Lower lobe of right lung (tissue), 2 donors: Measurements from ENCODE around the gene CGB8. TPM values are rescaled to one million over a fixed set of nuclear protein-coding genes. Genes with fewer than 3 reads are reported as not detected.

Experiments
- ATAC-seq, 2 donors: fragments of 200-7000 bp; cut with Tn5 transposase; one replicate each; pipeline ENCODE4 v1.9.1; 2020 to 2022; ENCODE audit warnings: mild to moderate bottlenecking in 2 of 2, moderate library complexity in 2 of 2
- DNase-seq: peaks from one replicate; pipeline ENCODE4 v3.0.0-alpha.2; 2020
- H3K27ac ChIP-seq: fragments of 200-600 bp; one replicate; pipeline ENCODE4 v1.8.0; 2022
- H3K27me3 ChIP-seq: fragments of 200-600 bp; one replicate; pipeline ENCODE4 v1.8.0; 2022; ENCODE audit warnings: low read depth
- H3K36me3 ChIP-seq: fragments of 200-600 bp; one replicate; pipeline ENCODE4 v1.8.0; 2022; ENCODE audit warnings: mild to moderate bottlenecking
- H3K4me1 ChIP-seq: fragments of 200-600 bp; one replicate; pipeline ENCODE4 v1.8.0; 2022
- H3K4me3 ChIP-seq: fragments of 200-600 bp; one replicate; pipeline ENCODE4 v1.8.0; 2022; ENCODE audit warnings: mild to moderate bottlenecking
- H3K9me3 ChIP-seq: fragments of 200-600 bp; one replicate; pipeline ENCODE4 v1.8.0; 2022
- intact Hi-C: fragments of 100-400 bp; cut with DNase I; formaldehyde crosslinking; loops from one replicate; pipeline ENCODE4 v1.11.0; 2022
- total RNA-seq: library from RNA; stranded (reverse); fragmentation: NEBNext Ultra II Directional; extraction: Animal tissue kit (Norgen Biotek cat#: 25700); gene quantifications from one replicate; pipeline ENCODE4 v1.2.1, GENCODE V29; 2021
- TF ChIP-seq, protein P1 (sequence below): fragments of 200-600 bp; IDR thresholded peaks from one replicate; pipeline ENCODE4 v1.8.0; 2022; ENCODE audit warnings: antibody characterized with exemption, mild to moderate bottlenecking
- donor health status: DM: no; HTN: yes; CAD: no; lungs with severe emphysema.

The CGB8 gene
- total RNA-seq, 1 donor from 2014 or later: not detected

DNA sequence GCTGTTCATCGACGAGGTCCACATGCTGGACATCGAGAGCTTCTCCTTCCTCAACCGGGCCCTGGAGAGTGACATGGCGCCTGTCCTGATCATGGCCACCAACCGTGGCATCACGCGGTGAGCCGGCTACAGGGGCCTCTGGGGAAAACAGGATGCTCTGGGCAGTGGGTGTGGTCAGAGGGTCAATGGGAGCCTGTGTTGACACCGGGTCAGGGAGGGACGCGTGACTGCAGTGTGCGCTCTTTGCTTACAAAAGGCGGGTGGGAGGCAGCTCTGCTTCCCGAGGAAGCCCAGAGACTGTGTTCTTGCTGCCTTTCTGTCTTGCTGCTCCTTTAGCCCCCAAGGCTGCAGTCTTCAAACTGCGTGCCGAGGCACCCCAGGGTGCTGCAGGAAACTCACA lies 37.7 kb downstream of the CGB8 start:
- no peak overlapping the region for H3K4me3 ChIP-seq
- intact Hi-C loops: no loop called here
- ATAC-seq (no peak), DNase-seq (no peak)
- H3K36me3 ChIP-seq: peaks cover 68% of the 10 kb centered on the region
- no peaks in the 10 kb centered on the region for H3K9me3 ChIP-seq
- no peaks in the 10 kb centered on the region for H3K27me3 ChIP-seq
- H3K27ac ChIP-seq: no peak overlapping the region
- TF ChIP-seq, protein P1, sequence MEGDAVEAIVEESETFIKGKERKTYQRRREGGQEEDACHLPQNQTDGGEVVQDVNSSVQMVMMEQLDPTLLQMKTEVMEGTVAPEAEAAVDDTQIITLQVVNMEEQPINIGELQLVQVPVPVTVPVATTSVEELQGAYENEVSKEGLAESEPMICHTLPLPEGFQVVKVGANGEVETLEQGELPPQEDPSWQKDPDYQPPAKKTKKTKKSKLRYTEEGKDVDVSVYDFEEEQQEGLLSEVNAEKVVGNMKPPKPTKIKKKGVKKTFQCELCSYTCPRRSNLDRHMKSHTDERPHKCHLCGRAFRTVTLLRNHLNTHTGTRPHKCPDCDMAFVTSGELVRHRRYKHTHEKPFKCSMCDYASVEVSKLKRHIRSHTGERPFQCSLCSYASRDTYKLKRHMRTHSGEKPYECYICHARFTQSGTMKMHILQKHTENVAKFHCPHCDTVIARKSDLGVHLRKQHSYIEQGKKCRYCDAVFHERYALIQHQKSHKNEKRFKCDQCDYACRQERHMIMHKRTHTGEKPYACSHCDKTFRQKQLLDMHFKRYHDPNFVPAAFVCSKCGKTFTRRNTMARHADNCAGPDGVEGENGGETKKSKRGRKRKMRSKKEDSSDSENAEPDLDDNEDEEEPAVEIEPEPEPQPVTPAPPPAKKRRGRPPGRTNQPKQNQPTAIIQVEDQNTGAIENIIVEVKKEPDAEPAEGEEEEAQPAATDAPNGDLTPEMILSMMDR: no peak
- no peaks in the 10 kb centered on the region for H3K4me1 ChIP-seq

GRCh38 chr19:49010453-49010852 lies 38.5 kb downstream of the CGB8 start:
- Histone ChIP-seq H3K27me3 (no peaks in the 10 kb centered on the region), H3K36me3 (peaks cover 74% of the 10 kb centered on the region), H3K4me3 (no peak overlapping the region), H3K9me3 (no peaks in the 10 kb centered on the region), H3K27ac (no peak overlapping the region), H3K4me1 (no peaks in the 10 kb centered on the region)
- TF ChIP-seq, protein P1: no peak
- ATAC-seq: no peak
- no peak for DNase-seq
- intact Hi-C loops: no loop called here

GRCh38 chr19:49009828-49010227 lies 39.1 kb downstream of the CGB8 start:
- TF ChIP-seq, protein P1: no peak
- Histone ChIP-seq H3K4me1 (no peaks in the 10 kb centered on the region), H3K27me3 (no peaks in the 10 kb centered on the region), H3K9me3 (no peaks in the 10 kb centered on the region), H3K36me3 (peaks cover 74% of the 10 kb centered on the region), H3K4me3 (no peak overlapping the region), H3K27ac (no peak overlapping the region)
- intact Hi-C loops: no loop called here
- DNase-seq (no peak), ATAC-seq (no peak)

GRCh38 chr19:49006905-49007304 lies 42.0 kb downstream of the CGB8 start:
- ATAC-seq: peak in 1 of 2 donors; percentile 13
- intact Hi-C loops: no loop called here
- Histone ChIP-seq H3K4me3 (no peak overlapping the region), H3K27ac (no peak overlapping the region), H3K9me3 (no peaks in the 10 kb centered on the region), H3K4me1 (no peaks in the 10 kb centered on the region), H3K27me3 (no peaks in the 10 kb centered on the region), H3K36me3 (peaks cover 80% of the 10 kb centered on the region)
- DNase-seq: no peak
- TF ChIP-seq, protein P1: no peak

DNA sequence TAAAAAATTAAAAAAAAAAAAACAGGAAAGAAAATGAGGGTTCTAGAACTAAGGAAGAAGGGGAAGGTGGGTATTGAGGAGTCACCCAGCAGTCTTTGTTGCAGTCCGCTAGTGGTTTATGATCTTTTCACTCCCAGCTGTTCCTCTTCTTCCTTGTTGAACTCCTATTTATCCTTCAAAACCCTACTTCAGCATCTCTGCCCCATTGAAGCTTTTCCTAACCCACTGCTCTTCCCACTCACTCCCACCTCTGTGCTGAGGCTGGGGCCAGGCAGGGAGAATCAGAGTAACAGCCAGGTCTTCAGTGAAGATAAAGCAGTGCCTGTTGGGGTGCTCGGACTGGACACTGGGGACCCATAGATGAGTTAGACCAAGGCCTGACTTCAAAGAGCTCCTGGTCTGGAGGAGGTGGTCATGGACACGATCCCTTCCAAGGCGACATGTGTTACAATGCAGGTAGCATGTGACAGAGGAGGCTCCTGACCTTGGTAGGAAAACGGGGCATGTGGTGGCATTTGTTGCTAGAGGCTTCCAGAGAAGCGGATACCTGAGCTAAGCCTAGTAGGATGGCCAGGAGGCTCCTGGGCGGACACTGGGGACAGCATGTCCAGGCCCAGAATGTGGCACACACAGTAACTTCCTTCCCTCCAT lies 43.8 kb downstream of the CGB8 start:
- Histone ChIP-seq H3K9me3 (no peaks in the 10 kb centered on the region), H3K4me1 (no peaks in the 10 kb centered on the region), H3K36me3 (peaks cover 68% of the 10 kb centered on the region), H3K4me3 (no peak overlapping the region), H3K27ac (no peak overlapping the region), H3K27me3 (no peaks in the 10 kb centered on the region)
- TF ChIP-seq, protein P1: no peak
- DNase-seq (no peak), ATAC-seq (no peak)
- intact Hi-C loops: no loop called here
